HL-60 (cell line): ENCODE data around the gene UXS1.

Source experiments
- DNase-seq, 2 experiments: peaks; one replicate each; pipeline ENCODE4 v3.0.0-alpha.2; 2010 to 2020; ENCODE audit warnings: low read depth in 1 of 2, low spot score in 1 of 2
- H3K27ac ChIP-seq: fragments of 250-450 bp; sonication (Bioruptor Pico); replicated peaks from 2 replicates; pipeline ENCODE4 v1.5.1; 2020; ENCODE audit warnings: mild to moderate bottlenecking, moderate library complexity
- H3K27me3 ChIP-seq: fragments of 250-450 bp; sonication (Bioruptor Pico); 2 replicates; pipeline ENCODE4 v1.5.1; 2021; ENCODE audit warnings: mild to moderate bottlenecking, moderate library complexity; ENCODE audit not compliant: insufficient read depth, poor library complexity, severe bottlenecking
- H3K4me3 ChIP-seq: replicated peaks from 2 replicates; pipeline ENCODE4 v1.5.1; 2011; ENCODE audit warnings: mild to moderate bottlenecking, control low read depth, low read length; ENCODE audit not compliant: insufficient read depth
- GABPA ChIP-seq: IDR thresholded peaks from 2 replicates; pipeline ENCODE4 v1.6.1; 2012; ENCODE audit warnings: low read depth
- POLR2AphosphoS5 ChIP-seq: IDR thresholded peaks from 2 replicates; pipeline ENCODE4 v1.6.1; 2012; ENCODE audit warnings: low read depth
- SPI1 ChIP-seq: IDR thresholded peaks from 2 replicates; pipeline ENCODE4 v1.6.1; 2012; ENCODE audit warnings: low read depth, mild to moderate bottlenecking, borderline replicate concordance
- TF ChIP-seq, protein P1 (sequence below): IDR thresholded peaks from 2 replicates; pipeline ENCODE4 v1.6.1; 2012; ENCODE audit warnings: low read depth; ENCODE audit not compliant: insufficient replicate concordance
- TF ChIP-seq, protein P2 (sequence below): IDR thresholded peaks from one replicate; pipeline ENCODE4 v1.5.1; 2011; ENCODE audit warnings: low read length, control low read depth, inconsistent platforms; ENCODE audit not compliant: insufficient read depth

Gene UXS1

DNA sequence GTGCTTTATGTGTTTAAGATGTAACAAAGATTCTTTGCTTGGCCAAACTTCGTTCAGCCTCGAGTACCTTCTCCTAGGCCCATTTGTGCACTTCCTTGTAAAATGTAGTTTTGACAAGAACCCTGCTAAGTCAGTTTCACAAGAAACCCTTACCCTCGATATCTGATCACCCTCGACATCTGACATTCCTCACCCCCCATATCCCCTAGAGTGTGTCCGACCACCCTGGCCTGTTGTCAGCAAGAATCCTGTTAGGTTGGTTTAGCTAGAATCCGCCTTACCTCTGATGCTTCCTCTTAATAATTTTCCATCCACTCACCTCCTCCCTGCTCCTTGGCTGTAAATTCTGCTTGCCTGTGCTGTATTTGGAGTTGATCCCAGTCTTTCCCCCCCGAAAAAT is 85.3 kb downstream of the UXS1 start:
- Histone ChIP-seq H3K27me3 (no peaks in the 10 kb centered on the region), H3K27ac (no peak overlapping the region), H3K4me3 (no peak overlapping the region)
- no peak for TF ChIP-seq SPI1
- TF ChIP-seq POLR2AphosphoS5 = no peak
- no peak for TF ChIP-seq GABPA
- TF ChIP-seq, protein P1, sequence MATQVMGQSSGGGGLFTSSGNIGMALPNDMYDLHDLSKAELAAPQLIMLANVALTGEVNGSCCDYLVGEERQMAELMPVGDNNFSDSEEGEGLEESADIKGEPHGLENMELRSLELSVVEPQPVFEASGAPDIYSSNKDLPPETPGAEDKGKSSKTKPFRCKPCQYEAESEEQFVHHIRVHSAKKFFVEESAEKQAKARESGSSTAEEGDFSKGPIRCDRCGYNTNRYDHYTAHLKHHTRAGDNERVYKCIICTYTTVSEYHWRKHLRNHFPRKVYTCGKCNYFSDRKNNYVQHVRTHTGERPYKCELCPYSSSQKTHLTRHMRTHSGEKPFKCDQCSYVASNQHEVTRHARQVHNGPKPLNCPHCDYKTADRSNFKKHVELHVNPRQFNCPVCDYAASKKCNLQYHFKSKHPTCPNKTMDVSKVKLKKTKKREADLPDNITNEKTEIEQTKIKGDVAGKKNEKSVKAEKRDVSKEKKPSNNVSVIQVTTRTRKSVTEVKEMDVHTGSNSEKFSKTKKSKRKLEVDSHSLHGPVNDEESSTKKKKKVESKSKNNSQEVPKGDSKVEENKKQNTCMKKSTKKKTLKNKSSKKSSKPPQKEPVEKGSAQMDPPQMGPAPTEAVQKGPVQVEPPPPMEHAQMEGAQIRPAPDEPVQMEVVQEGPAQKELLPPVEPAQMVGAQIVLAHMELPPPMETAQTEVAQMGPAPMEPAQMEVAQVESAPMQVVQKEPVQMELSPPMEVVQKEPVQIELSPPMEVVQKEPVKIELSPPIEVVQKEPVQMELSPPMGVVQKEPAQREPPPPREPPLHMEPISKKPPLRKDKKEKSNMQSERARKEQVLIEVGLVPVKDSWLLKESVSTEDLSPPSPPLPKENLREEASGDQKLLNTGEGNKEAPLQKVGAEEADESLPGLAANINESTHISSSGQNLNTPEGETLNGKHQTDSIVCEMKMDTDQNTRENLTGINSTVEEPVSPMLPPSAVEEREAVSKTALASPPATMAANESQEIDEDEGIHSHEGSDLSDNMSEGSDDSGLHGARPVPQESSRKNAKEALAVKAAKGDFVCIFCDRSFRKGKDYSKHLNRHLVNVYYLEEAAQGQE = no peak
- TF ChIP-seq, protein P2, sequence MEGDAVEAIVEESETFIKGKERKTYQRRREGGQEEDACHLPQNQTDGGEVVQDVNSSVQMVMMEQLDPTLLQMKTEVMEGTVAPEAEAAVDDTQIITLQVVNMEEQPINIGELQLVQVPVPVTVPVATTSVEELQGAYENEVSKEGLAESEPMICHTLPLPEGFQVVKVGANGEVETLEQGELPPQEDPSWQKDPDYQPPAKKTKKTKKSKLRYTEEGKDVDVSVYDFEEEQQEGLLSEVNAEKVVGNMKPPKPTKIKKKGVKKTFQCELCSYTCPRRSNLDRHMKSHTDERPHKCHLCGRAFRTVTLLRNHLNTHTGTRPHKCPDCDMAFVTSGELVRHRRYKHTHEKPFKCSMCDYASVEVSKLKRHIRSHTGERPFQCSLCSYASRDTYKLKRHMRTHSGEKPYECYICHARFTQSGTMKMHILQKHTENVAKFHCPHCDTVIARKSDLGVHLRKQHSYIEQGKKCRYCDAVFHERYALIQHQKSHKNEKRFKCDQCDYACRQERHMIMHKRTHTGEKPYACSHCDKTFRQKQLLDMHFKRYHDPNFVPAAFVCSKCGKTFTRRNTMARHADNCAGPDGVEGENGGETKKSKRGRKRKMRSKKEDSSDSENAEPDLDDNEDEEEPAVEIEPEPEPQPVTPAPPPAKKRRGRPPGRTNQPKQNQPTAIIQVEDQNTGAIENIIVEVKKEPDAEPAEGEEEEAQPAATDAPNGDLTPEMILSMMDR = no peak
- no peak for DNase-seq

DNA sequence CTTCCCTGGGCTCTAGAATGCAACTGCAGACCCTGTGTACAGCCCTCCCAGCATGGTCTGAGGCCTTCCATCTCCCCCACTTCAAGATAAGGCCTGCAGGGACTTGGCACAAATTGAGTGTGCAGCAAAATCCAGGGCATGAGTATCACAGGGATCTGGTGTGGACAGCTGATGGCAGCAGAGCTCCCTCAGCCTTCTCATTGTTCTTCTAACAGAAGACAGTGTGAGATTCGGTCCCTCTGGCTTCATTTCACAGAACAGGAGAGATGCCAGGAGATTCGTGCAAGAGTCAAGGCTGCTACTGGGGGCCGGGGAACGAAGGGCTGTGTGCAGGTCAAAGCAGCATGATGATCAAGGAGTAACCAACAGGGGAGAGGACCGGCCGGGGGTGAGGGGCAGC is 85.8 kb downstream of the UXS1 start:
- TF ChIP-seq, protein P1 = no peak
- TF ChIP-seq, protein P2 = no peak
- TF ChIP-seq GABPA = no peak
- DNase-seq = no peak
- Histone ChIP-seq H3K27me3 (no peaks in the 10 kb centered on the region), H3K4me3 (no peak overlapping the region), H3K27ac (no peak overlapping the region)

DNA sequence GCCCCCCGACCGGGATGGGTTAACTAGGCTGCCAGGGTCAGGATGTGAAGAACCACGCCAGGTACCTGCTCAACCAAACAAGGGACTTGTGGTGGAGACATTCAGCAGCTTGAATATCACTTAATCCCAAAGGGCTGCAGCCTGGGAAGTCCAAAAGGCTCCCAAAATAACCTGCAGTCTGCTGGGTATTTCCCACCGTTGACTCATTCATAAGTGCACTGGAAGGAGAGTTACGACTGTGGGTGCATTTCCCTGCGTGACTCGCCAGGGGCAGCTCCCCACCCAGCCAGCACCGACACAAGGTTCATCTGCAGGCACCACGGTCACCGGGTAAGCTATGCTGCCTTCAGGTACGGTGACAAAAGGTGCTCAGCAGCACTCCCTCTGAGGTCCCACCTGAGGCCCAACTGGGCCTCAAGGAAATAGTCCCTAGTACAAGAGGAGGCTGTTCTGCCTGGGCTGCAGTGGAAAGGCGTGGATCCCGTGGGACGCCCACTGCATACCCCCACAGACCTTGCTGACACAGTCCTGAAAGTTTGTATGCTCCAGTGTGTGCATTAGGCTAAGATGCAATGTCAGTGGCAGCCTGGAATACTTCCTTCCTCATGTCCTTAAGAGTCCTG is 86.5 kb downstream of the UXS1 start:
- DNase-seq = no peak
- Histone ChIP-seq H3K4me3 (no peak overlapping the region), H3K27ac (no peak overlapping the region), H3K27me3 (no peaks in the 10 kb centered on the region)
- no peak for TF ChIP-seq POLR2AphosphoS5
- no peak for TF ChIP-seq SPI1
- TF ChIP-seq, protein P2 = no peak
- TF ChIP-seq, protein P1 = no peak
- TF ChIP-seq GABPA = no peak
